ENCODE data around the gene CRYBG3.
"Not testable (repeated sequence)": the region's sequence is repeated elsewhere in the genome, so short reads cannot be mapped to it uniquely, and the experiment has no call there.

Gene CRYBG3

GRCh38 chr3:97899331-97899730, 77.5 kb downstream of the CRYBG3 start:
- Histone ChIP-seq H3K4me1 (ENCODE audit: insufficient read depth, low read length) (peaks cover 13% of the 10 kb centered on the region), H3K9me3 (ENCODE audit: insufficient read depth, low read depth, low read length) (no peaks in the 10 kb centered on the region), H3K9ac (ENCODE audit: low read depth, low read length) (no peak overlapping the region), H3K4me3 (ENCODE audit: low read length) (no peak overlapping the region), H3K27me3 (ENCODE audit: insufficient read depth, low read length) (no peaks in the 10 kb centered on the region), H3K36me3 (ENCODE audit: insufficient read depth, low read length) (peaks cover 9% of the 10 kb centered on the region; the same call in 1 of the 2 replicates), H3K27ac (ENCODE audit: low read depth, low read length) (no peak overlapping the region)

- Histone ChIP-seq H3K4me1 (ENCODE audit: insufficient read depth, low read length) (no peaks in the 10 kb centered on the region; the same call in 1 of the 2 replicates), H3K9ac (ENCODE audit: low read depth, low read length) (no peak overlapping the region), H3K27ac (ENCODE audit: low read depth, low read length) (no peak overlapping the region), H3K36me3 (ENCODE audit: insufficient read depth, low read length) (peaks cover 9% of the 10 kb centered on the region; the same call in 1 of the 2 replicates), H3K4me3 (ENCODE audit: low read length) (no peak overlapping the region), H3K9me3 (ENCODE audit: insufficient read depth, low read depth, low read length) (no peaks in the 10 kb centered on the region), H3K27me3 (ENCODE audit: insufficient read depth, low read length) (no peaks in the 10 kb centered on the region)
- 91% methylated on average over 4 of the region's 4 CpGs for WGBS
Measured at GRCh38 chr3:97901313-97902248, 79.8 kb downstream of the CRYBG3 start.

DNA sequence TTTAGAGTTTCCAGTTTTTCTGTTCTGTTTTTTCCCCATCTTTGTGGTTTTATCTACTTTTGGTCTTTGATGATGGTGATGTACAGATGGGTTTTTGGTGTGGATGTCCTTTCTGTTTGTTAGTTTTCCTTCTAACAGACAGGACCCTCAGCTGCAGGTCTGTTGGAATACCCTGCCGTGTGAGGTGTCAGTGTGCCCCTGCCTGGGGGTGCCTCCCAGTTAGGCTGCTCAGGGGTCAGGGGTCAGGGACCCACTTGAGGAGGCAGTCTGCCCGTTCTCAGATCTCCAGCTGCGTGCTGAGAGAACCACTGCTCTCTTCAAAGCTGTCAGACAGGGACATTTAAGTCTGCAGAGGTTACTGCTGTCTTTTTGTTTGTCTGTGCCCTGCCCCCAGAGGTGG, 88.0 kb downstream of the CRYBG3 start:
- not testable (repeated sequence) for H3K9ac ChIP-seq (ENCODE audit: low read depth, low read length); H3K9me3 ChIP-seq (ENCODE audit: insufficient read depth, low read depth, low read length); H3K27me3 ChIP-seq (ENCODE audit: insufficient read depth, low read length); H3K4me3 ChIP-seq (ENCODE audit: low read length); H3K27ac ChIP-seq (ENCODE audit: low read depth, low read length); H3K36me3 ChIP-seq (ENCODE audit: insufficient read depth, low read length)
- WGBS, result no CpG with 5 or more reads among the region's 3 CpGs
- H3K4me1 ChIP-seq (ENCODE audit: insufficient read depth, low read length), result peaks cover 11% of the 10 kb centered on the region; the same call in 1 of the 2 replicates

GRCh38 chr3:97910236-97910831, 88.5 kb downstream of the CRYBG3 start:
- H3K27ac ChIP-seq (ENCODE audit: low read depth, low read length); H3K9ac ChIP-seq (ENCODE audit: low read depth, low read length); H3K9me3 ChIP-seq (ENCODE audit: insufficient read depth, low read depth, low read length); H3K36me3 ChIP-seq (ENCODE audit: insufficient read depth, low read length); H3K27me3 ChIP-seq (ENCODE audit: insufficient read depth, low read length): not testable (repeated sequence)
- peaks cover 11% of the 10 kb centered on the region; the same call in 1 of the 2 replicates for H3K4me1 ChIP-seq (ENCODE audit: insufficient read depth, low read length)
- 0 out of 2 replicates have a peak overlapping the region, but pooled peaks have one; percentile 11 for H3K4me3 ChIP-seq (ENCODE audit: low read length)
- WGBS, result 61% methylated on average over 22 of the region's 24 CpGs

- Histone ChIP-seq H3K27ac (ENCODE audit: low read depth, low read length) (no peak overlapping the region), H3K4me3 (ENCODE audit: low read length) (no peak overlapping the region), H3K9me3 (ENCODE audit: insufficient read depth, low read depth, low read length) (no peaks in the 10 kb centered on the region), H3K27me3 (ENCODE audit: insufficient read depth, low read length) (no peaks in the 10 kb centered on the region), H3K36me3 (ENCODE audit: insufficient read depth, low read length) (peaks cover 6% of the 10 kb centered on the region; the same call in 1 of the 2 replicates), H3K9ac (ENCODE audit: low read depth, low read length) (no peak overlapping the region), H3K4me1 (ENCODE audit: insufficient read depth, low read length) (peaks cover 11% of the 10 kb centered on the region; the same call in 1 of the 2 replicates)
- WGBS, result 83% methylated on average over 3 of the region's 3 CpGs
Measured at GRCh38 chr3:97910931-97911351, 89.1 kb downstream of the CRYBG3 start.

- Histone ChIP-seq H3K9me3 (ENCODE audit: insufficient read depth, low read depth, low read length) (no peaks in the 10 kb centered on the region), H3K9ac (ENCODE audit: low read depth, low read length) (no peak overlapping the region), H3K36me3 (ENCODE audit: insufficient read depth, low read length) (peaks cover 11% of the 10 kb centered on the region), H3K27me3 (ENCODE audit: insufficient read depth, low read length) (no peaks in the 10 kb centered on the region), H3K4me1 (ENCODE audit: insufficient read depth, low read length) (peaks cover 11% of the 10 kb centered on the region; the same call in 1 of the 2 replicates), H3K27ac (ENCODE audit: low read depth, low read length) (no peak overlapping the region), H3K4me3 (ENCODE audit: low read length) (no peak overlapping the region)
- WGBS, result 85% methylated on average over 3 of the region's 3 CpGs
Measured at GRCh38 chr3:97911459-97911858, 89.6 kb downstream of the CRYBG3 start.

GRCh38 chr3:97914388-97914787, 92.6 kb downstream of the CRYBG3 start:
- Histone ChIP-seq H3K4me3 (ENCODE audit: low read length) (no peak overlapping the region), H3K4me1 (ENCODE audit: insufficient read depth, low read length) (peaks cover 11% of the 10 kb centered on the region; the same call in 1 of the 2 replicates), H3K36me3 (ENCODE audit: insufficient read depth, low read length) (peaks cover 13% of the 10 kb centered on the region), H3K9ac (ENCODE audit: low read depth, low read length) (no peak overlapping the region), H3K27ac (ENCODE audit: low read depth, low read length) (no peak overlapping the region), H3K27me3 (ENCODE audit: insufficient read depth, low read length) (no peaks in the 10 kb centered on the region), H3K9me3 (ENCODE audit: insufficient read depth, low read depth, low read length) (no peaks in the 10 kb centered on the region)
- WGBS, result 76% methylated on average over 2 of the region's 2 CpGs

- no peak overlapping the region for H3K9ac ChIP-seq (ENCODE audit: low read depth, low read length)
- H3K36me3 ChIP-seq (ENCODE audit: insufficient read depth, low read length), result peaks cover 13% of the 10 kb centered on the region
- H3K4me1 ChIP-seq (ENCODE audit: insufficient read depth, low read length), result peaks cover 3% of the 10 kb centered on the region; the same call in 1 of the 2 replicates
- no peak overlapping the region for H3K4me3 ChIP-seq (ENCODE audit: low read length)
- no peaks in the 10 kb centered on the region for H3K9me3 ChIP-seq (ENCODE audit: insufficient read depth, low read depth, low read length)
- H3K27ac ChIP-seq (ENCODE audit: low read depth, low read length), result no peak overlapping the region
- H3K27me3 ChIP-seq (ENCODE audit: insufficient read depth, low read length), result no peaks in the 10 kb centered on the region
Measured at GRCh38 chr3:97916576-97916975, 94.8 kb downstream of the CRYBG3 start.

DNA sequence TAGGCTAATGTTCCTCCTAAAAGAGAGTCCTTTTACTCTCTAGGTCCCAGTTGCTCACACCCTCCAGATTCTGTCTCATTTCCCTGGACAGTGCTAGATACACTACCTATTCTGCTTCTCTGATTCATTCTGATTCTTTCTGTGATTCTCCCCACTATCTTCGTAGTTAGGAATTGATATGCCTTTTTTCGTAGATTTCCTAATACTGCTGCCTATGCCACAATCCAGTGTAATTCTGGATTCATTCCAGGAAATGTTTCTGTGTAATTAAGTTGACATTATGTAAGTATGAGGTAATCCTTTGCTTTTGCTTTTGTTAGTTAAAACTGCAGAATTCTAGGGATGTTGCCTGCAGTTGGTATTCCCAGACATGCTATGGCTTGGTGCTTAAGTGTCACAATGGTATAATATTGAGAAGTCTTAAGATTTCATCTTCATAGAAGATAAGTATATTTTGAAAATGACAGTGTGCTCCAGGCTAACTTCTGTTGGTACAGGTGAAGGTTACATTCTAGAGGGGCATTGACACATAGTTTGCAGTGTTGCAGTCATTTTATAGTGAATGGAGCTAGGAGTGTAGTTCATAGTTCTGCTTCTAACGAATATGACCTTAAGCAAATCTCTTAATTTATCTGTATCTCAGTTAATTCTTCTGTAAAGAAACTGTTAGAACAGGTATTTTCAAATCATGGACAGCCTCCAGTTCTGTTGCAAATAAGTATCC, 96.2 kb downstream of the CRYBG3 start:
- H3K36me3 ChIP-seq (ENCODE audit: insufficient read depth, low read length), result peaks cover 13% of the 10 kb centered on the region
- H3K27ac ChIP-seq (ENCODE audit: low read depth, low read length), result no peak overlapping the region
- WGBS, result 94% methylated on average over 3 of the region's 3 CpGs
- no peak overlapping the region for H3K4me3 ChIP-seq (ENCODE audit: low read length)
- no peaks in the 10 kb centered on the region for H3K9me3 ChIP-seq (ENCODE audit: insufficient read depth, low read depth, low read length)
- no peaks in the 10 kb centered on the region for H3K27me3 ChIP-seq (ENCODE audit: insufficient read depth, low read length)
- no peak overlapping the region for H3K9ac ChIP-seq (ENCODE audit: low read depth, low read length)
- H3K4me1 ChIP-seq (ENCODE audit: insufficient read depth, low read length), result no peaks in the 10 kb centered on the region

GRCh38 chr3:97927704-97928103, 105.9 kb downstream of the CRYBG3 start:
- H3K4me1 ChIP-seq (ENCODE audit: insufficient read depth, low read length), result no peaks in the 10 kb centered on the region
- no peak overlapping the region for H3K27ac ChIP-seq (ENCODE audit: low read depth, low read length)
- H3K9ac ChIP-seq (ENCODE audit: low read depth, low read length), result no peak overlapping the region
- H3K27me3 ChIP-seq (ENCODE audit: insufficient read depth, low read length), result no peaks in the 10 kb centered on the region
- H3K36me3 ChIP-seq (ENCODE audit: insufficient read depth, low read length), result no peaks in the 10 kb centered on the region
- H3K9me3 ChIP-seq (ENCODE audit: insufficient read depth, low read depth, low read length), result no peaks in the 10 kb centered on the region
- no peak overlapping the region for H3K4me3 ChIP-seq (ENCODE audit: low read length)

- 92% methylated on average over 3 of the region's 4 CpGs for WGBS
- no peak overlapping the region for H3K27ac ChIP-seq (ENCODE audit: low read depth, low read length)
Measured at GRCh38 chr3:97928986-97929385, 107.2 kb downstream of the CRYBG3 start.

More at GRCh38 chr3:97928986-97929385, 107.2 kb downstream of the CRYBG3 start:
- no peak overlapping the region for H3K9ac ChIP-seq (ENCODE audit: low read depth, low read length)
- no peaks in the 10 kb centered on the region for H3K27me3 ChIP-seq (ENCODE audit: insufficient read depth, low read length)
- no peak overlapping the region for H3K4me3 ChIP-seq (ENCODE audit: low read length)
- no peaks in the 10 kb centered on the region for H3K4me1 ChIP-seq (ENCODE audit: insufficient read depth, low read length)
- H3K9me3 ChIP-seq (ENCODE audit: insufficient read depth, low read depth, low read length), result no peaks in the 10 kb centered on the region
- H3K36me3 ChIP-seq (ENCODE audit: insufficient read depth, low read length), result no peaks in the 10 kb centered on the region

All from HUES64 (cell line).